Transverse colon (tissue), 4 donors: ENCODE results near the gene LUZP2. TPM values are rescaled to one million over a fixed set of nuclear protein-coding genes. Genes with fewer than 3 reads are reported as not detected.
"Not testable (repeated sequence)": the region's sequence is repeated elsewhere in the genome, so short reads cannot be mapped to it uniquely, and the experiment has no call there.

Experiments used
- DNase-seq: peaks from one replicate; pipeline ENCODE4 v3.0.0-alpha.2; 2019
- H3K27ac ChIP-seq, 4 donors: fragments of 200-600 bp; sonication (generic); 2 replicates each; pipeline ENCODE4 v1.5.1; 2016 to 2018; ENCODE audit warnings: inconsistent platforms in 4 of 4
- H3K27me3 ChIP-seq: fragments of 200-600 bp; sonication (generic); 2 replicates; pipeline ENCODE4 v1.5.1; 2017; ENCODE audit warnings: inconsistent platforms
- H3K36me3 ChIP-seq, 4 donors: fragments of 200-600 bp; sonication (generic); 2 replicates each; pipeline ENCODE4 v1.5.1; 2017 to 2019; ENCODE audit warnings: inconsistent platforms in 4 of 4
- H3K4me1 ChIP-seq, 4 donors: fragments of 200-600 bp; sonication (generic); 2 replicates each; pipeline ENCODE4 v1.5.1; 2017 to 2020; ENCODE audit warnings: inconsistent platforms in 4 of 4
- H3K4me3 ChIP-seq, 4 donors: fragments of 200-600 bp; sonication (generic); 1 replicate in 1 of 4; 2 replicates in 3 of 4; pipeline versions ENCODE4 v1.5.1 to v1.6.1; 2017 to 2019; ENCODE audit warnings: inconsistent platforms in 4 of 4
- H3K9me3 ChIP-seq, 2 donors: fragments of 200-600 bp; sonication (generic); 2 replicates each; pipeline ENCODE4 v1.5.1; 2017 to 2019; ENCODE audit warnings: inconsistent platforms in 2 of 2
- EP300 ChIP-seq: sonication (generic); formaldehyde crosslinking; IDR thresholded peaks from one replicate; pipeline ENCODE4 v1.6.1; 2017; ENCODE audit warnings: antibody characterized with exemption, low read depth
- POLR2A ChIP-seq: fragments of 450-650 bp; IDR thresholded peaks from one replicate; pipeline ENCODE4 v1.6.1; 2016; ENCODE audit warnings: antibody characterized with exemption, mild to moderate bottlenecking, moderate library complexity
- POLR2AphosphoS5 ChIP-seq, 3 donors: sonication (generic); formaldehyde crosslinking; IDR thresholded peaks; one replicate each; pipeline ENCODE4 v1.6.1; 2016; ENCODE audit warnings: antibody characterized with exemption in 3 of 3
- WGBS, 2 donors: methylation state at CpG; one replicate each; pipeline ENCODE4 v1.1.5; 2018; ENCODE audit warnings: low coverage in 1 of 2; 5-methylcytosine and 5-hydroxymethylcytosine counted together
- in situ Hi-C, 4 donors: fragments of 200-750 bp; cut with MboI; loops; one replicate each; pipeline versions ENCODE4 v1.15.0 to v1.15.1; 2017; ENCODE audit warnings: low sequenced_read_pairs in 3 of 4, low pct_ligation_motif_present in 1 of 4, low pct_unique_long_range_greater_than_20kb in 1 of 4
- intact Hi-C: fragments of 100-400 bp; cut with DNase I; formaldehyde crosslinking; loops from one replicate; pipeline ENCODE4 v1.15.1; 2023; ENCODE audit warnings: low total_unique reads
- total RNA-seq, 4 donors: library from RNA; depleted of rRNA; stranded (reverse); fragments of >200 nt; gene quantifications; one replicate each; pipeline ENCODE4 v1.1.0, GENCODE V29; 2016
- TF ChIP-seq, protein P1 (sequence below), 5 experiments: fragments of 200-600 bp in 3 of 5; fragments of 450-650 bp in 2 of 5; sonication (generic) in 3 of 5; IDR thresholded peaks; 1 replicate in 2 of 5; 2 replicates in 3 of 5; pipeline ENCODE4 v1.5.1; 2016 to 2017; ENCODE audit warnings: antibody characterized with exemption in 5 of 5, inconsistent platforms in 3 of 5, mild to moderate bottlenecking in 2 of 5, moderate library complexity in 1 of 5

LUZP2 gene
- total RNA-seq, 4 donors from 2014 or later: 2.2 to 3.3 (median 2.4) TPM; not detected in 1

- H3K4me3 ChIP-seq: no peak overlapping the region
- no peaks in the 10 kb centered on the region for H3K36me3 ChIP-seq
- no peak for DNase-seq
- WGBS, 2 donors: 78% methylated on average over 2 of the region's 2 CpGs; no CpG with 5 or more reads in 1 of the 2 donors
- no peaks in the 10 kb centered on the region for H3K4me1 ChIP-seq
- no peaks in the 10 kb centered on the region for H3K27me3 ChIP-seq
- H3K9me3 ChIP-seq: no peaks in the 10 kb centered on the region
- intact Hi-C loops (no loop called here), in situ Hi-C loops (no loop called here)
- TF ChIP-seq, protein P1, sequence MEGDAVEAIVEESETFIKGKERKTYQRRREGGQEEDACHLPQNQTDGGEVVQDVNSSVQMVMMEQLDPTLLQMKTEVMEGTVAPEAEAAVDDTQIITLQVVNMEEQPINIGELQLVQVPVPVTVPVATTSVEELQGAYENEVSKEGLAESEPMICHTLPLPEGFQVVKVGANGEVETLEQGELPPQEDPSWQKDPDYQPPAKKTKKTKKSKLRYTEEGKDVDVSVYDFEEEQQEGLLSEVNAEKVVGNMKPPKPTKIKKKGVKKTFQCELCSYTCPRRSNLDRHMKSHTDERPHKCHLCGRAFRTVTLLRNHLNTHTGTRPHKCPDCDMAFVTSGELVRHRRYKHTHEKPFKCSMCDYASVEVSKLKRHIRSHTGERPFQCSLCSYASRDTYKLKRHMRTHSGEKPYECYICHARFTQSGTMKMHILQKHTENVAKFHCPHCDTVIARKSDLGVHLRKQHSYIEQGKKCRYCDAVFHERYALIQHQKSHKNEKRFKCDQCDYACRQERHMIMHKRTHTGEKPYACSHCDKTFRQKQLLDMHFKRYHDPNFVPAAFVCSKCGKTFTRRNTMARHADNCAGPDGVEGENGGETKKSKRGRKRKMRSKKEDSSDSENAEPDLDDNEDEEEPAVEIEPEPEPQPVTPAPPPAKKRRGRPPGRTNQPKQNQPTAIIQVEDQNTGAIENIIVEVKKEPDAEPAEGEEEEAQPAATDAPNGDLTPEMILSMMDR (IDR thresholded peaks at IDR 0.05): no peak
- no peak for TF ChIP-seq POLR2A
- no peak for TF ChIP-seq EP300
- no peak for TF ChIP-seq POLR2AphosphoS5 (IDR thresholded peaks at IDR 0.05)
- H3K27ac ChIP-seq: no peak overlapping the region
These were observed 467.0 kb downstream of the LUZP2 start for GRCh38 chr11:24963852-24964251.

DNA sequence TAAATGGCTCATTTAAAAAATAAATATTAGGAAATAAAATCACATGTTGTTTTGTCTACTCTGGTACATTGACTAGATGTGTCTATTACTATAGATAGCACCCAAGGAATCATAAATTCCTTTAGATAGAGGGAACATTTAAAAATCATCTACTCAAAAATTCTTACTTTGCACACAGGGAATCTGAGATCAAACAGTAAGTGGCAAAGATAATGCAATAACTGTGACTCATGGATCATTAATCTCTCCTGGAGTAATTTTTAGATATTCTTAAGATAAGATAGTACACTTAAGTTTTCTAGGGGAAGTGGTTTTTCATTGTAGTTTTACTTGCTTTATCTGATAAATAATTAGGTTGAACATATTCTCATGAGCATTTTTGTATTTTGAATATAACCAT, 468.9 kb downstream of the LUZP2 start:
- Histone ChIP-seq H3K9me3 (no peaks in the 10 kb centered on the region), H3K36me3 (no peaks in the 10 kb centered on the region), H3K27me3 (no peaks in the 10 kb centered on the region), H3K4me1 (no peaks in the 10 kb centered on the region), H3K4me3 (no peak overlapping the region), H3K27ac (no peak overlapping the region)
- TF ChIP-seq POLR2AphosphoS5 (IDR thresholded peaks at IDR 0.05): no peak
- TF ChIP-seq, protein P1 (IDR thresholded peaks at IDR 0.05): no peak
- TF ChIP-seq EP300: no peak
- TF ChIP-seq POLR2A: no peak
- in situ Hi-C loops (no loop called here), intact Hi-C loops (no loop called here)
- DNase-seq: no peak

- intact Hi-C loops, H3K36me3 ChIP-seq, H3K27me3 ChIP-seq, H3K4me3 ChIP-seq, H3K4me1 ChIP-seq, H3K9me3 ChIP-seq, in situ Hi-C loops, H3K27ac ChIP-seq, DNase-seq: not testable (repeated sequence)
- 86 to 97% methylated on average over 6 to 7 of the region's 7 CpGs for WGBS, 2 donors
These were observed 497.1 kb downstream of the LUZP2 start for GRCh38 chr11:24993903-24994302.

- in situ Hi-C loops, H3K9me3 ChIP-seq, H3K4me3 ChIP-seq, H3K27ac ChIP-seq, H3K4me1 ChIP-seq, DNase-seq, intact Hi-C loops, H3K27me3 ChIP-seq, H3K36me3 ChIP-seq: not testable (repeated sequence)
- WGBS, 2 donors: 71 to 92% methylated on average over 2 to 5 of the region's 5 CpGs
These were observed 503.1 kb downstream of the LUZP2 start for GRCh38 chr11:24999929-25000328.

- in situ Hi-C loops: no loop called here
- 29 to 50% methylated on average over 1 of the region's 1 CpG for WGBS, 2 donors
These were observed 540.6 kb downstream of the LUZP2 start for GRCh38 chr11:25037431-25037830.

More at GRCh38 chr11:25037431-25037830, 540.6 kb downstream of the LUZP2 start:
- no peaks in the 10 kb centered on the region for H3K27me3 ChIP-seq
- intact Hi-C loops: no loop called here
- no peaks in the 10 kb centered on the region for H3K9me3 ChIP-seq
- H3K4me3 ChIP-seq: no peak overlapping the region
- H3K27ac ChIP-seq: no peak overlapping the region
- H3K36me3 ChIP-seq: no peaks in the 10 kb centered on the region
- DNase-seq: no peak
- H3K4me1 ChIP-seq: no peaks in the 10 kb centered on the region
- TF ChIP-seq, protein P1 (IDR thresholded peaks at IDR 0.05): no peak
